Ishikawa (cell line): ENCODE data around the gene PAK5.

Experiments used
- CEBPB ChIP-seq: IDR thresholded peaks from 2 replicates; pipeline ENCODE4 v1.6.1; 2012
- CREB1 ChIP-seq: IDR thresholded peaks from 2 replicates; pipeline ENCODE4 v1.6.1; 2012; ENCODE audit warnings: low read depth
- EGR1 ChIP-seq: IDR thresholded peaks from 2 replicates; pipeline ENCODE4 v1.6.1; 2012
- EP300 ChIP-seq: IDR thresholded peaks from 2 replicates; pipeline ENCODE4 v1.6.1; 2012; ENCODE audit warnings: borderline replicate concordance
- FOXM1 ChIP-seq: IDR thresholded peaks from 2 replicates; pipeline ENCODE4 v1.6.1; 2012; ENCODE audit warnings: low read depth, borderline replicate concordance
- MAX ChIP-seq: IDR thresholded peaks from 2 replicates; pipeline ENCODE4 v1.6.1; 2012
- NFIC ChIP-seq: IDR thresholded peaks from 2 replicates; pipeline ENCODE4 v1.6.1; 2012
- RAD21 ChIP-seq: IDR thresholded peaks from 2 replicates; pipeline ENCODE4 v1.6.1; 2012; ENCODE audit warnings: low read depth
- REST ChIP-seq: IDR thresholded peaks from 2 replicates; pipeline ENCODE4 v1.6.1; 2012; ENCODE audit warnings: low read depth, mild to moderate bottlenecking
- TAF1 ChIP-seq: IDR thresholded peaks from 2 replicates; pipeline ENCODE4 v1.6.1; 2012; ENCODE audit warnings: low read depth, mild to moderate bottlenecking
- TCF12 ChIP-seq: IDR thresholded peaks from 2 replicates; pipeline ENCODE4 v1.6.1; 2012; ENCODE audit warnings: low read depth
- TEAD4 ChIP-seq: IDR thresholded peaks from 2 replicates; pipeline ENCODE4 v1.6.1; 2012
- USF1 ChIP-seq: IDR thresholded peaks from 2 replicates; pipeline ENCODE4 v1.6.1; 2012
- YY1 ChIP-seq: IDR thresholded peaks from 2 replicates; pipeline ENCODE4 v1.6.1; 2012; ENCODE audit warnings: low read depth
- ZBTB7A ChIP-seq: IDR thresholded peaks from 2 replicates; pipeline ENCODE4 v1.6.1; 2012; ENCODE audit warnings: low read depth

Gene PAK5

GRCh38 chr20:9572670-9573069, 266.2 kb downstream of the PAK5 start:
- TF ChIP-seq TAF1 (no peak), MAX (no peak), RAD21 (no peak), TCF12 (no peak), YY1 (no peak), CEBPB (no peak), NFIC (no peak), USF1 (no peak), FOXM1 (no peak), TEAD4 (no peak), CREB1 (no peak), EGR1 (no peak), ZBTB7A (no peak), REST (no peak), EP300 (no peak)

- TF ChIP-seq USF1: no peak
- TF ChIP-seq TCF12: no peak
- TF ChIP-seq NFIC: no peak
- TF ChIP-seq ZBTB7A: no peak
- TF ChIP-seq MAX: no peak
- no peak for TF ChIP-seq YY1
- no peak for TF ChIP-seq TAF1
- no peak for TF ChIP-seq RAD21
- TF ChIP-seq TEAD4: no peak
- no peak for TF ChIP-seq CREB1
- no peak for TF ChIP-seq EP300
- no peak for TF ChIP-seq CEBPB
- no peak for TF ChIP-seq REST
- no peak for TF ChIP-seq FOXM1
- no peak for TF ChIP-seq EGR1
These were observed 267.1 kb downstream of the PAK5 start for GRCh38 chr20:9571783-9572182.

GRCh38 chr20:9570612-9571011, 268.3 kb downstream of the PAK5 start:
- TF ChIP-seq EP300 (no peak), CEBPB (no peak), NFIC (no peak), REST (no peak), EGR1 (no peak), FOXM1 (no peak), YY1 (no peak), MAX (no peak), TCF12 (no peak), ZBTB7A (no peak), USF1 (no peak), CREB1 (no peak)

- TF ChIP-seq EP300 (no peak), TEAD4 (no peak), TCF12 (no peak), REST (no peak), CREB1 (no peak), TAF1 (no peak), CEBPB (no peak), YY1 (no peak), RAD21 (no peak), ZBTB7A (no peak)
These were observed 271.9 kb downstream of the PAK5 start for GRCh38 chr20:9566977-9567376.
